GM12873 (cell line): ENCODE data around the gene IL36G.

Experiments
- CTCF ChIP-seq: IDR thresholded peaks from 2 replicates; pipeline ENCODE4 v1.5.1; 2012; ENCODE audit warnings: low read depth, mild to moderate bottlenecking, moderate library complexity, low read length, control low read depth; ENCODE audit not compliant: insufficient read depth; ENCODE audit errors: missing control alignments

Gene IL36G

GRCh38 chr2:113018509-113018908 lies 40.7 kb downstream of the IL36G start:
- TF ChIP-seq CTCF: no peak

- TF ChIP-seq CTCF: no peak
Observed at GRCh38 chr2:113021312-113021711, 43.5 kb downstream of the IL36G start.

DNA sequence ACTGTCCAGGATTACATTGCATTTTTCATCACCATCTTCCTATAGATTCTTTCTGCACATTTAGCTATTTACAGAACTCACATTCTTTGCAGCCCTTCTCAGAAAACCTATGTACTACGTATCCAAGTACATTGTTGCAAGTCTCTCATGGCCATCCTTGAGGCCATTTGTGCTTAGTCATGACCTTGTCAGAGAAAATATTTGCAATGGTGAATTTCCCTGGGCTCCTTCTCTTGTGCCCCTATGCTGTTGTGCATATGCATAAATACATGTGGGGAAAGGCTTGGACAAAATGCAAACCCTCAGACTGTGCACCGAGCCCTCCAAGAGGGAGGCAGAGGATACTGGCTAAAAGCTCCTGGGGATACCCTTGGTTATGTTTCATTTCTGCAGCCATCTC lies 47.0 kb downstream of the IL36G start:
- no peak for TF ChIP-seq CTCF

DNA sequence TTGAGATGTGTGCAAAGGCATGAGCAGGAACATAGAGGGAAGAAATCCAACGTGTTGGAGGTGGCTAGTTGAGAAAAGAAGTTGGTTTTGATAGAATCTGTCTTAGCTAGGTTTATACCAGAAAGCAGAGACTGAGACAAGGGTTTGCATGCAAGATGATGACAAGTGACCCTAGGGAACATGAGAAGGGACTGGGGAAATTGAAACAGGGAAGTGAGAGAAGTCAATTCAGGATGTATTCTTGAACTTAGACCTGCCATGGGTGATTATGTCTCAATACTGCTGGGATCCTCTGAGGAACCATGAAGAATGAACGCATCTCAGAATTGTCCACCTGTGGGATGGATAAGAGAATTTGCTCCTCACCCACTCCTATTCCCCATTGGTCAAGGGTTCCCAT lies 47.9 kb downstream of the IL36G start:
- no peak for TF ChIP-seq CTCF

GRCh38 chr2:113027691-113028090 lies 49.9 kb downstream of the IL36G start:
- no peak for TF ChIP-seq CTCF

DNA sequence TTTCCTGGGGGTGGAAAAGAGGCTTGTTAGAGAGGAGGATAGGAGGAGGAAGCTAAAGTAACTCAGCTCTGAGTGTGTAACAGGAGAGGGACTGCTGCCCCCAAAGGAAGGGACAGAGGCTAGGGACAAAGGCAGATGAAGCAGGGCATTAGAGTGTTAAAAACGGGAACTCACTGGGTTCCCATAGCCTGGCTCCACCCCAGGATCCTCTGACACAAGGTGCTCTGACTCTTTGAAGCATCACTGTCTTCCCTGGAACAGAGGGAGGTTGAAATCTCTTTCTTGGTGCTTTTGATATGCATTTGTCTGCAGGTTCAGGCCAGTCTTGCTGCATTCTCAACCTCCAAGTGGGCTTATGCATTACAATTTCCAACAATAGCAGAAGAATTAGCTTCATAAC lies 50.3 kb downstream of the IL36G start:
- no peak for TF ChIP-seq CTCF

DNA sequence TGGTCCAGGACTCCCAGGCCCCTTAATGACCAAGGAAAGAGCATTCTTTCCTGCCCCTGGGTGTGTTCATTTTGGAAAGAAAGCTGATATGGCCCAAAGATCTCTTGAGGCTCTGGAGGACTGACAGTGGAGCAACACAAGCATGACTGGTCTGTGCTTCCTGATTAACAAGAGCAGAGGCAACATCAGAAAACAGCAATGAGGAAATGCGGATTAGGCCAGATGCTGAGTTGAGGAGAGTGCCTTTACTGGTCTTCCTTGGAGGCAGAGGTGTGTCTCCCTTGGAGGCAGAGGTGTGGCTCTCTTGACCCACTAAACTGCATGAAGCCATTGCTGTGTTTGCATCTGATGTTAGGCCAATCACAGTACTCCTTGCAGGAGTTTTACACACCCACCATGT lies 54.9 kb downstream of the IL36G start:
- no peak for TF ChIP-seq CTCF

- no peak for TF ChIP-seq CTCF
Observed at GRCh38 chr2:113034016-113034415, 56.2 kb downstream of the IL36G start.
